HepG2 (cell line): ENCODE measurements around the gene OBP2B.

Experiments
- CBFB ChIP-seq: sonication (generic); formaldehyde crosslinking; IDR thresholded peaks from 2 replicates; pipeline ENCODE4 v1.4.0; 2020; ENCODE audit warnings: missing genetic modification reagents
- ETV5 ChIP-seq: IDR thresholded peaks from 2 replicates; pipeline ENCODE4 v1.6.1; 2018; ENCODE audit warnings: missing biosample characterization, missing genetic modification reagents, inconsistent platforms, borderline replicate concordance
- FOXJ3 ChIP-seq: sonication (generic); formaldehyde crosslinking; IDR thresholded peaks from 2 replicates; pipeline ENCODE4 v1.4.0; 2020; ENCODE audit warnings: missing genetic modification reagents, mild to moderate bottlenecking, borderline replicate concordance
- FOXK2 ChIP-seq: fragments of 450-650 bp; IDR thresholded peaks from 2 replicates; pipeline ENCODE4 v1.6.1; 2016
- KAT7 ChIP-seq: IDR thresholded peaks from 2 replicates; pipeline ENCODE4 v1.6.1; 2018; ENCODE audit warnings: borderline replicate concordance, missing compliant biosample characterization
- KAT8 ChIP-seq: IDR thresholded peaks from 2 replicates; pipeline ENCODE4 v1.6.1; 2016; ENCODE audit warnings: missing genetic modification reagents, missing compliant biosample characterization
- NR3C1 ChIP-seq: sonication (generic); formaldehyde crosslinking; IDR thresholded peaks from 2 replicates; pipeline ENCODE4 v1.4.0; 2020; ENCODE audit warnings: missing genetic modification reagents
- POLR2A ChIP-seq, 2 experiments: IDR thresholded peaks; 2 replicates each; pipeline ENCODE4 v1.6.1; 2011; ENCODE audit warnings: low read depth in 2 of 2, low read length in 2 of 2, mild to moderate bottlenecking in 1 of 2, moderate library complexity in 1 of 2; ENCODE audit not compliant: insufficient read depth in 1 of 2
- ZBTB7A ChIP-seq: sonication (generic); formaldehyde crosslinking; IDR thresholded peaks from 2 replicates; pipeline ENCODE4 v1.8.0; 2022; ENCODE audit warnings: mild to moderate bottlenecking, missing genetic modification reagents
- ZMYM4 ChIP-seq: sonication (generic); formaldehyde crosslinking; IDR thresholded peaks from 2 replicates; pipeline ENCODE4 v1.8.1; 2023; ENCODE audit warnings: mild to moderate bottlenecking, missing genetic modification reagents
- TF ChIP-seq, protein P1 (sequence below): sonication (generic); formaldehyde crosslinking; IDR thresholded peaks from 2 replicates; pipeline ENCODE4 v1.5.0; 2020; ENCODE audit warnings: mild to moderate bottlenecking, missing genetic modification reagents, moderate library complexity
- TF ChIP-seq, protein P2 (sequence below): sonication (generic); formaldehyde crosslinking; IDR thresholded peaks from 2 replicates; pipeline ENCODE4 v1.4.0; 2020; ENCODE audit warnings: mild to moderate bottlenecking, missing genetic modification reagents

DNA sequence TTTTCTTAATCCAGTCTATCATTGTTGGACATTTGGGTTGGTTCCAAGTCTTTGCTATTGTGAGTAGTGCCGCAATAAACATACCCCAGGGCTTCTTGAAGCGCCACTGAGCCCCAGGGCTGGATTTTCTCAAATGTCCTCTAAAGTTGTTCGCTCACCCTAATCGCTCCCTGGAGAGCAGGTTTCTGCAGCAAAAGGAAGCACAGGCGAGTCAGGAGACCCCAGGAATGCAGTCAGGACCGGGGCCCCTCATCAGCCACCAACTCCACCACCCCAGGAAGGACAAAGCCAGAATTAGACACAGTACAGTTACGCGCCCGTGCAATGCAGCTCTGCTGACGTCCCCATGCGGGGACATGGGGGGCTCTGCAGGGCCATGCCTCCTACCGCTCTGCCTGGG lies 15.7 kb upstream of the OBP2B start:
- TF ChIP-seq NR3C1 (no peak), KAT8 (CRISPR knock-in tag) (no peak), ZBTB7A (no peak), KAT7 (CRISPR knock-in tag) (no peak), POLR2A (IDR thresholded peaks at IDR 0.05; ENCODE audit: insufficient read depth in 1 of 2, low read depth in 2 of 2, low read length in 2 of 2) (no peak), CBFB (CRISPR knock-in tag) (no peak), ETV5 (CRISPR knock-in tag) (no peak), ZMYM4 (CRISPR knock-in tag) (no peak), FOXK2 (no peak), FOXJ3 (CRISPR knock-in tag) (no peak)
- TF ChIP-seq, protein P1, sequence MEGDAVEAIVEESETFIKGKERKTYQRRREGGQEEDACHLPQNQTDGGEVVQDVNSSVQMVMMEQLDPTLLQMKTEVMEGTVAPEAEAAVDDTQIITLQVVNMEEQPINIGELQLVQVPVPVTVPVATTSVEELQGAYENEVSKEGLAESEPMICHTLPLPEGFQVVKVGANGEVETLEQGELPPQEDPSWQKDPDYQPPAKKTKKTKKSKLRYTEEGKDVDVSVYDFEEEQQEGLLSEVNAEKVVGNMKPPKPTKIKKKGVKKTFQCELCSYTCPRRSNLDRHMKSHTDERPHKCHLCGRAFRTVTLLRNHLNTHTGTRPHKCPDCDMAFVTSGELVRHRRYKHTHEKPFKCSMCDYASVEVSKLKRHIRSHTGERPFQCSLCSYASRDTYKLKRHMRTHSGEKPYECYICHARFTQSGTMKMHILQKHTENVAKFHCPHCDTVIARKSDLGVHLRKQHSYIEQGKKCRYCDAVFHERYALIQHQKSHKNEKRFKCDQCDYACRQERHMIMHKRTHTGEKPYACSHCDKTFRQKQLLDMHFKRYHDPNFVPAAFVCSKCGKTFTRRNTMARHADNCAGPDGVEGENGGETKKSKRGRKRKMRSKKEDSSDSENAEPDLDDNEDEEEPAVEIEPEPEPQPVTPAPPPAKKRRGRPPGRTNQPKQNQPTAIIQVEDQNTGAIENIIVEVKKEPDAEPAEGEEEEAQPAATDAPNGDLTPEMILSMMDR (CRISPR knock-in tag) = no peak
- TF ChIP-seq, protein P2, sequence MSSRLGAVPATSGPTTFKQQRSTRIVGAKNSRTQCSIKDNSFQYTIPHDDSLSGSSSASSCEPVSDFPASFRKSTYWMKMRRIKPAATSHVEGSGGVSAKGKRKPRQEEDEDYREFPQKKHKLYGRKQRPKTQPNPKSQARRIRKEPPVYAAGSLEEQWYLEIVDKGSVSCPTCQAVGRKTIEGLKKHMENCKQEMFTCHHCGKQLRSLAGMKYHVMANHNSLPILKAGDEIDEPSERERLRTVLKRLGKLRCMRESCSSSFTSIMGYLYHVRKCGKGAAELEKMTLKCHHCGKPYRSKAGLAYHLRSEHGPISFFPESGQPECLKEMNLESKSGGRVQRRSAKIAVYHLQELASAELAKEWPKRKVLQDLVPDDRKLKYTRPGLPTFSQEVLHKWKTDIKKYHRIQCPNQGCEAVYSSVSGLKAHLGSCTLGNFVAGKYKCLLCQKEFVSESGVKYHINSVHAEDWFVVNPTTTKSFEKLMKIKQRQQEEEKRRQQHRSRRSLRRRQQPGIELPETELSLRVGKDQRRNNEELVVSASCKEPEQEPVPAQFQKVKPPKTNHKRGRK = no peak
